Measurements from ENCODE around the gene IGF2R. TPM values are rescaled to one million over a fixed set of nuclear protein-coding genes. Genes with fewer than 3 reads are reported as not detected.

IGF2R gene
- total and polyA plus RNA-seq, 2 of the 13 experiments (the other 11 are each of a cell fraction or from before 2014, with no cell fraction given), result 38.3 to 70.0 TPM

GRCh38 chr6:159964046-159964445 lies 4.8 kb upstream of the IGF2R start (continued):
- TF ChIP-seq ZNF607 (CRISPR knock-in tag; IDR thresholded peaks at IDR 0.05; ENCODE audit: borderline replicate concordance) (no peak), KLF13 (CRISPR knock-in tag; IDR thresholded peaks at IDR 0.05) (no peak), JUN (CRISPR knock-in tag; IDR thresholded peaks at IDR 0.05) (no peak), HOXA7 (CRISPR knock-in tag; IDR thresholded peaks at IDR 0.05) (no peak), ZNF432 (CRISPR knock-in tag; IDR thresholded peaks at IDR 0.05; ENCODE audit: borderline replicate concordance) (no peak)

- Histone ChIP-seq H3K36me3 (replicated peaks in 1 of 2; ENCODE audit: control insufficient read depth in 1 of 2, insufficient read depth in 2 of 2, low read length in 2 of 2) (no peaks in the 10 kb centered on the region), H2AFZ (ENCODE audit: low read length) (no peak overlapping the region), H3K4me3 (replicated peaks in 1 of 3; ENCODE audit: insufficient read depth in 1 of 3, low read depth in 2 of 3, low read length in 3 of 3) (no peak overlapping the region), H3K79me2 (ENCODE audit: insufficient read depth, low read length) (peaks cover 21% of the 10 kb centered on the region), H3K27me3 (ENCODE audit: control insufficient read depth in 1 of 2, insufficient read depth in 2 of 2, low read length in 2 of 2) (peaks cover 0 to 24% of the 10 kb centered on the region in 2 experiments; a peak in 2 of 5 replicates), H4K20me1 (ENCODE audit: insufficient read depth, low read length) (0 out of 2 replicates have a peak, but pooled peaks cover 4% of the 10 kb centered on the region), H3K4me2 (ENCODE audit: low read depth, low read length) (no peak overlapping the region), H3K27ac (ENCODE audit: extremely low read length, insufficient read depth, low read length) (no peak overlapping the region), H3K4me1 (ENCODE audit: insufficient read depth, low read length) (peaks cover 23% of the 10 kb centered on the region), H3K9me3 (ENCODE audit: low read length) (no peaks in the 10 kb centered on the region), H3K9ac (ENCODE audit: insufficient read depth, low read depth, low read length) (no peak overlapping the region)
- DNase-seq (ENCODE audit: low spot score), result no peak
- ChIA-PET CTCF (ENCODE audit: low intra/inter-chr PET ratio, low total read pairs) (no interaction called here), POLR2A (no interaction called here)
- no peak for ATAC-seq
- no peak for FAIRE-seq
- intact Hi-C loops (cut with micrococcal nuclease; ENCODE audit: unreplicated experiment) (no loop called here), in situ Hi-C loops (cut with HindIII; ENCODE audit: extremely low pct_ligation_motif_present, low pct_unique_long_range_greater_than_20kb) (no loop called here)
- WGBS (ENCODE audit: low lambda C conversion rate), result 54% methylated on average over 4 of the region's 4 CpGs
- no peak for TF ChIP-seq PHF5A (CRISPR knock-in tag; IDR thresholded peaks at IDR 0.05; ENCODE audit: low read depth, unreplicated experiment)
- TF ChIP-seq ZBTB40 (IDR thresholded peaks at IDR 0.05), result peak; percentile 76
- peak; percentile 51; the same call in 1 of the 2 replicates for TF ChIP-seq ZBTB40 (CRISPR knock-in tag; IDR thresholded peaks at IDR 0.05)
- no TSS peak for BruUV-seq (replicated peaks)
Observed at GRCh38 chr6:159966339-159966738, 2.5 kb upstream of the IGF2R start.

Data from HepG2 (cell line).